ENCODE results near the gene CFAP99.
"Not testable (repeated sequence)": the region's sequence is repeated elsewhere in the genome, so short reads cannot be mapped to it uniquely, and the experiment has no call there.

CFAP99 gene

GRCh38 chr4:2412885-2413716 is 5.7 kb upstream of the CFAP99 start:
- peak; percentile 61 for DNase-seq

- DNase-seq = no peak
These were observed 4.7 kb upstream of the CFAP99 start for GRCh38 chr4:2413821-2414610.

GRCh38 chr4:2415213-2415612 is 3.5 kb upstream of the CFAP99 start:
- DNase-seq = no peak

GRCh38 chr4:2415881-2416563 is 2.7 kb upstream of the CFAP99 start:
- DNase-seq = no peak

- no peak for DNase-seq
These were observed 2.1 kb upstream of the CFAP99 start for GRCh38 chr4:2416564-2417225.

- DNase-seq = no peak
These were observed 1.5 kb upstream of the CFAP99 start for GRCh38 chr4:2417226-2417764.

GRCh38 chr4:2417765-2418649 is 748 bp upstream of the CFAP99 start, which contains the start of gene ZFYVE28:
Gene ZFYVE28 (minus strand): TSS chr4:2418645. CDS start chr4:2418323, 322 bp downstream.
- DNase-seq = no peak

GRCh38 chr4:2419814-2420213 is 1.1 kb downstream of the CFAP99 start:
- no peak for DNase-seq

- no peak for DNase-seq
These were observed 3.2 kb downstream of the CFAP99 start for GRCh38 chr4:2421928-2422327.

- DNase-seq = no peak
These were observed 4.3 kb downstream of the CFAP99 start for GRCh38 chr4:2423066-2423465.

- DNase-seq = no peak
These were observed 4.9 kb downstream of the CFAP99 start for GRCh38 chr4:2423695-2424094.

- DNase-seq = no peak
These were observed 5.8 kb downstream of the CFAP99 start for GRCh38 chr4:2424581-2424980.

- DNase-seq = no peak
These were observed 6.8 kb downstream of the CFAP99 start for GRCh38 chr4:2425386-2426068.

- DNase-seq = no peak
These were observed 7.3 kb downstream of the CFAP99 start for GRCh38 chr4:2426069-2426397.

- DNase-seq = no peak
These were observed 8.0 kb downstream of the CFAP99 start for GRCh38 chr4:2426711-2427275.

GRCh38 chr4:2427383-2428334 is 8.9 kb downstream of the CFAP99 start:
- no peak for DNase-seq

- DNase-seq = no peak
These were observed 9.9 kb downstream of the CFAP99 start for GRCh38 chr4:2428496-2429213.

GRCh38 chr4:2429945-2430757 is 11.4 kb downstream of the CFAP99 start:
- DNase-seq = not testable (repeated sequence)

Data from activated T-cell treated with anti-CD3 and anti-CD28 coated beads for 4 hours (primary cell).